DOHH2 (cell line): Measurements from ENCODE around the gene UBE2D2.

Experiments
- CTCF ChIP-seq: fragments of 200-600 bp; sonication (generic); IDR thresholded peaks from one replicate; pipeline ENCODE4 v1.5.1; 2014; ENCODE audit warnings: antibody characterized with exemption, mild to moderate bottlenecking, low read depth, low read length; ENCODE audit not compliant: poor library complexity, severe bottlenecking
- EZH2phosphoT487 ChIP-seq: fragments of 200-600 bp; sonication (generic); IDR thresholded peaks from 2 replicates; pipeline ENCODE4 v1.6.1; 2017; ENCODE audit warnings: borderline replicate concordance, mild to moderate bottlenecking, antibody characterized with exemption, low read length, moderate library complexity, mixed read lengths

GRCh38 chr5:139660923-139661814 is 100.0 kb downstream of the UBE2D2 start:
- TF ChIP-seq CTCF (no peak), EZH2phosphoT487 (no peak)
